ENCODE data around the gene SRGAP3.

SRGAP3 gene

GRCh38 chr3:9130345-9131305 is 118.8 kb downstream of the SRGAP3 start:
- H3K4me3 ChIP-seq (ENCODE audit: low read depth, low read length), result no peak overlapping the region
- DNase-seq (ENCODE audit: low read depth), result no peak
- no peak for TF ChIP-seq CTCF (IDR thresholded peaks at IDR 0.05; ENCODE audit: insufficient read depth, low read depth, low read length, missing control alignments)

GRCh38 chr3:9129365-9129764 is 120.1 kb downstream of the SRGAP3 start:
- H3K4me3 ChIP-seq (ENCODE audit: low read depth, low read length), result no peak overlapping the region
- TF ChIP-seq CTCF (IDR thresholded peaks at IDR 0.05; ENCODE audit: insufficient read depth, low read depth, low read length, missing control alignments), result no peak
- DNase-seq (ENCODE audit: low read depth), result no peak

- DNase-seq (ENCODE audit: low read depth), result no peak
- H3K4me3 ChIP-seq (ENCODE audit: low read depth, low read length), result no peak overlapping the region
- TF ChIP-seq CTCF (IDR thresholded peaks at IDR 0.05; ENCODE audit: insufficient read depth, low read depth, low read length, missing control alignments), result no peak
Observed at GRCh38 chr3:9125278-9125951, 124.0 kb downstream of the SRGAP3 start.

GRCh38 chr3:9124730-9125129 is 124.7 kb downstream of the SRGAP3 start:
- no peak overlapping the region for H3K4me3 ChIP-seq (ENCODE audit: low read depth, low read length)

GRCh38 chr3:9123840-9124239 is 125.6 kb downstream of the SRGAP3 start:
- DNase-seq (ENCODE audit: low read depth), result no peak
- TF ChIP-seq CTCF (IDR thresholded peaks at IDR 0.05; ENCODE audit: insufficient read depth, low read depth, low read length, missing control alignments), result no peak
- no peak overlapping the region for H3K4me3 ChIP-seq (ENCODE audit: low read depth, low read length)

More at GRCh38 chr3:9124730-9125129, 124.7 kb downstream of the SRGAP3 start:
- TF ChIP-seq CTCF (IDR thresholded peaks at IDR 0.05; ENCODE audit: insufficient read depth, low read depth, low read length, missing control alignments), result no peak
- no peak for DNase-seq (ENCODE audit: low read depth)

- H3K4me3 ChIP-seq (ENCODE audit: low read depth, low read length), result no peak overlapping the region
- TF ChIP-seq CTCF (IDR thresholded peaks at IDR 0.05; ENCODE audit: insufficient read depth, low read depth, low read length, missing control alignments), result no peak
- DNase-seq (ENCODE audit: low read depth), result no peak
Observed at GRCh38 chr3:9122732-9123364, 126.6 kb downstream of the SRGAP3 start.
